A549 (cell line): ENCODE data around the gene DCBLD1. TPM values are rescaled to one million over a fixed set of nuclear protein-coding genes. Genes with fewer than 3 reads are reported as not detected.

Source experiments
- ATAC-seq, 2 experiments: fragments of 200-7000 bp in 1 of 2; fragments of >200 bp in 1 of 2; cut with Nextera tagmentation in 1 of 2; cut with Tn5 transposase in 1 of 2; 3 replicates each; pipeline versions ENCODE4 v1.8.0 to v1.9.1; 2018 to 2020; ENCODE audit warnings: mild to moderate bottlenecking in 1 of 2, moderate library complexity in 1 of 2
- CTCF ChIA-PET: fragments of 300-600 bp; sonication (Branson Sonifier 250); formaldehyde crosslinking; extraction: SDS; loops from one replicate; lab custom pipeline; 2021; ENCODE audit warnings: antibody characterized with exemption, inconsistent platforms; lab: Yijun Ruan, JAX
- POLR2A ChIA-PET: fragments of 350-600 bp; formaldehyde crosslinking; extraction: SDS; loops from one replicate; lab custom pipeline; 2021; ENCODE audit warnings: antibody characterized with exemption, inconsistent platforms; lab: Yijun Ruan, JAX
- DNase-seq, 2 experiments: peaks; one replicate each; pipeline versions ENCODE4 v3.0.0 to v3.0.0-alpha.2; 2011 to 2016; ENCODE audit warnings: low read depth in 1 of 2, low spot score in 1 of 2
- FAIRE-seq: peaks from 2 replicates; lab custom pipeline; 2011; peaks lifted over from hg19 to GRCh38; lab: Jason Lieb, UNC
- H3K27ac ChIP-seq, 2 experiments: fragments of >200 bp; sonication (Bioruptor Twin); formaldehyde crosslinking; 3 replicates each; pipeline ENCODE4 v1.5.1; 2016 to 2017
- H3K4me1 ChIP-seq: fragments of >200 bp; sonication (Bioruptor Twin); formaldehyde crosslinking; 3 replicates; pipeline ENCODE4 v1.6.1; 2016
- H3K4me2 ChIP-seq: fragments of >200 bp; sonication (Bioruptor Twin); formaldehyde crosslinking; 3 replicates; pipeline ENCODE4 v1.6.1; 2016
- H3K4me3 ChIP-seq: fragments of >200 bp; sonication (Bioruptor Twin); formaldehyde crosslinking; 3 replicates; pipeline ENCODE4 v1.5.1; 2016
- H3K9me3 ChIP-seq: fragments of >200 bp; sonication (Bioruptor Twin); formaldehyde crosslinking; 3 replicates; pipeline ENCODE4 v1.6.1; 2016
- EP300 ChIP-seq, 2 experiments: fragments of >200 bp; sonication (Bioruptor Twin); formaldehyde crosslinking; IDR thresholded peaks; 2 replicates in 1 of 2; 3 replicates in 1 of 2; pipeline ENCODE4 v1.6.1; 2016 to 2017
- GATA3 ChIP-seq: IDR thresholded peaks from 2 replicates; pipeline ENCODE4 v1.6.1; 2012; ENCODE audit warnings: borderline replicate concordance
- HOXB5 ChIP-seq: fragments of 250-450 bp; sonication (Bioruptor Pico); IDR thresholded peaks from 2 replicates; pipeline ENCODE4 v1.5.0; 2020; ENCODE audit warnings: mild to moderate bottlenecking, moderate library complexity
- JUNB ChIP-seq: fragments of >200 bp; sonication (Bioruptor Twin); formaldehyde crosslinking; IDR thresholded peaks from 2 replicates; pipeline ENCODE4 v1.6.1; 2016
- KDM5A ChIP-seq: fragments of 200-600 bp; sonication (generic); IDR thresholded peaks from 2 replicates; pipeline ENCODE4 v1.6.1; 2016; ENCODE audit warnings: antibody characterized with exemption, mild to moderate bottlenecking
- MAFK ChIP-seq: fragments of 450-650 bp; IDR thresholded peaks from 2 replicates; pipeline ENCODE4 v1.6.1; 2014; ENCODE audit not compliant: partially characterized antibody
- MAZ ChIP-seq: fragments of 150-350 bp; IDR thresholded peaks from 2 replicates; pipeline ENCODE4 v1.6.1; 2014; ENCODE audit warnings: antibody characterized with exemption, low read depth, low read length, borderline replicate concordance
- MYC ChIP-seq: IDR thresholded peaks from 2 replicates; pipeline ENCODE4 v1.6.1; 2012; ENCODE audit warnings: mild to moderate bottlenecking, inconsistent platforms, low read length, improper control_type of control experiment, borderline replicate concordance
- NPAS2 ChIP-seq: fragments of 250-450 bp; sonication (Bioruptor Pico); IDR thresholded peaks from 2 replicates; pipeline ENCODE4 v1.8.0; 2022; ENCODE audit warnings: mild to moderate bottlenecking, moderate library complexity, borderline replicate concordance
- POLR2AphosphoS2 ChIP-seq: conservative IDR thresholded peaks from 2 replicates; pipeline ENCODE4 v1.6.1; 2012; ENCODE audit warnings: low read length, improper control_type of control experiment, inconsistent platforms
- RFX5 ChIP-seq: fragments of 450-650 bp; IDR thresholded peaks from 2 replicates; pipeline ENCODE4 v1.7.1; 2014; ENCODE audit warnings: antibody characterized with exemption, mild to moderate bottlenecking, moderate library complexity
- WGBS: methylation state at CpG from one replicate; pipeline ENCODE4 v1.1.6; 2017; ENCODE audit errors: missing lambda C conversion rate; 5-methylcytosine and 5-hydroxymethylcytosine counted together
- polyA plus RNA-seq, 4 experiments: library from polyadenylated mRNA; depleted of rRNA in 3 of 4; stranded (reverse); fragments of >200 nt; fragmentation: RNase III in 1 of 4; extraction: RNeasy Plus Mini Kit Qiagen cat#74134 plus additional on column Dnase treatment in 1 of 4; gene quantifications; 2 replicates in 3 of 4; 3 replicates in 1 of 4; pipeline ENCODE4 v1.2.3, GENCODE V29; 2011 to 2017
- TF ChIP-seq, protein P1 (sequence below): fragments of >200 bp; sonication (Bioruptor Twin); formaldehyde crosslinking; IDR thresholded peaks from 3 replicates; pipeline ENCODE4 v1.5.1; 2016
- TF ChIP-seq, protein P2 (sequence below): IDR thresholded peaks from 2 replicates; pipeline ENCODE4 v1.6.1; 2012; ENCODE audit warnings: low read depth, borderline replicate concordance
- TF ChIP-seq, protein P3 (sequence below): fragments of 200-600 bp; sonication (generic); IDR thresholded peaks from 2 replicates; pipeline ENCODE4 v1.6.1; 2016; ENCODE audit warnings: antibody characterized with exemption, mild to moderate bottlenecking, moderate library complexity

DCBLD1 gene
- polyA plus RNA-seq, 2 of the 4 experiments (the other 2 are of a cell fraction) = 49.1 to 60.4 TPM

DNA sequence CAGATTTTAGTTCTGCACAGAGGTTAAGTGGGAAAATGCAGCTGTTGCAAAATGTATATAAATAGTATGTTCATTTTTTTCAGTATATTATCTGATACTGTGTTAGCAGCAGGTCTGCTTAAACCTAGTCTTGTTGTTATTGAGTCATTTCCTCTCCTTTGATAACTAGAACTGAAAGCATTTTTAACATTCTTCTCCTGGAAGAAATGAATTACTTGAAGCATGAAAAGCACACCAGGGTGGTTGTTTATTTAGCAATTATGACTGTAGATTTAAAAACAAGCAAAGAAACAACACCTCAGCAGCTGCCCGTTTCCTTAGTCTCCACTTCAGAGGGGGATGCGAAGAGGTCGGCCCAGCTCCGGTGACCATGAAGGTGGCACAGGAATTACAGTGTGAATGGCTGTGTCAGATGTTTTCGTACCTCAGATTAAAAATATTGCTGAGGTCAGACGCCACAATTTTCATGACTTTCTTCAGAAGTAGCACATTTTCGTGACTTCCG lies 66.4 kb downstream of the DCBLD1 start (continued):
- TF ChIP-seq, protein P1, sequence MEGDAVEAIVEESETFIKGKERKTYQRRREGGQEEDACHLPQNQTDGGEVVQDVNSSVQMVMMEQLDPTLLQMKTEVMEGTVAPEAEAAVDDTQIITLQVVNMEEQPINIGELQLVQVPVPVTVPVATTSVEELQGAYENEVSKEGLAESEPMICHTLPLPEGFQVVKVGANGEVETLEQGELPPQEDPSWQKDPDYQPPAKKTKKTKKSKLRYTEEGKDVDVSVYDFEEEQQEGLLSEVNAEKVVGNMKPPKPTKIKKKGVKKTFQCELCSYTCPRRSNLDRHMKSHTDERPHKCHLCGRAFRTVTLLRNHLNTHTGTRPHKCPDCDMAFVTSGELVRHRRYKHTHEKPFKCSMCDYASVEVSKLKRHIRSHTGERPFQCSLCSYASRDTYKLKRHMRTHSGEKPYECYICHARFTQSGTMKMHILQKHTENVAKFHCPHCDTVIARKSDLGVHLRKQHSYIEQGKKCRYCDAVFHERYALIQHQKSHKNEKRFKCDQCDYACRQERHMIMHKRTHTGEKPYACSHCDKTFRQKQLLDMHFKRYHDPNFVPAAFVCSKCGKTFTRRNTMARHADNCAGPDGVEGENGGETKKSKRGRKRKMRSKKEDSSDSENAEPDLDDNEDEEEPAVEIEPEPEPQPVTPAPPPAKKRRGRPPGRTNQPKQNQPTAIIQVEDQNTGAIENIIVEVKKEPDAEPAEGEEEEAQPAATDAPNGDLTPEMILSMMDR = no peak
- TF ChIP-seq POLR2AphosphoS2 (no peak), JUNB (peak; percentile 87), EP300 (IDR thresholded peaks at IDR 0.05) (peak; percentile 82 to 84; a peak in 4 of 5 replicates), NPAS2 (CRISPR knock-in tag) (no peak)
- TF ChIP-seq, protein P2, sequence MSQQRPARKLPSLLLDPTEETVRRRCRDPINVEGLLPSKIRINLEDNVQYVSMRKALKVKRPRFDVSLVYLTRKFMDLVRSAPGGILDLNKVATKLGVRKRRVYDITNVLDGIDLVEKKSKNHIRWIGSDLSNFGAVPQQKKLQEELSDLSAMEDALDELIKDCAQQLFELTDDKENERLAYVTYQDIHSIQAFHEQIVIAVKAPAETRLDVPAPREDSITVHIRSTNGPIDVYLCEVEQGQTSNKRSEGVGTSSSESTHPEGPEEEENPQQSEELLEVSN = no peak

DNA sequence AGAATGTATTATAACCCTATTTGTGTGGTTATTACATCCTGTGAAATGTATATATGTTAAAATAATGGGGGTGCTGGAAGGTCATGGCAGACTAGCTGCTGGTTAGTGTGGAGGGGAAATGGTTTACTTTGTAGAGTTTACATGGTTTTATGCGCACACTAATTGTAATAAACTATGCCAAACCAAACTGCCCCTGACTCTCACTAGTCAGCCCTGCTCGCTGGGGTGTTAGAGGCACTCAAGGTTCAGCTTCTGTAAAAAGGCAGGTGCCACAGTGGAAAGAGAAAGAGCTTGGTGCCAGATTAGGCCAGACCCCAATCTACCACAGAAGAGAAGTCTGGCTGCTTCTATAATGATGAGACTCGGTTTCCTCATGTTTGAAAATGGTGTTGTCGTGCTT lies 67.1 kb downstream of the DCBLD1 start:
- ChIA-PET CTCF (interaction anchor here (1.1 to 4.5 kb wide), 2 partner anchors 100 to 108 kb away, joined by 3 to 23 read pairs; no protein-coding TSS in a partner anchor), POLR2A (interaction anchor here (1.5 kb wide), 1 partner anchor 53 kb away, joined by 4 read pairs; no protein-coding TSS in a partner anchor)
- peaks cover 74% of the 10 kb centered on the region for H3K4me1 ChIP-seq
- peak overlapping the region; percentile 54 for H3K4me2 ChIP-seq
- H3K27ac ChIP-seq = peak overlapping the region; percentile 79 to 88
- no peak overlapping the region for H3K4me3 ChIP-seq
- FAIRE-seq = no peak
- H3K9me3 ChIP-seq = no peaks in the 10 kb centered on the region
- no peak for ATAC-seq
- TF ChIP-seq, protein P1 = no peak
- TF ChIP-seq GATA3 (no peak), MYC (no peak), KDM5A (no peak), HOXB5 (CRISPR knock-in tag) (no peak), POLR2AphosphoS2 (no peak), RFX5 (no peak), MAZ (no peak)
- TF ChIP-seq, protein P3, sequence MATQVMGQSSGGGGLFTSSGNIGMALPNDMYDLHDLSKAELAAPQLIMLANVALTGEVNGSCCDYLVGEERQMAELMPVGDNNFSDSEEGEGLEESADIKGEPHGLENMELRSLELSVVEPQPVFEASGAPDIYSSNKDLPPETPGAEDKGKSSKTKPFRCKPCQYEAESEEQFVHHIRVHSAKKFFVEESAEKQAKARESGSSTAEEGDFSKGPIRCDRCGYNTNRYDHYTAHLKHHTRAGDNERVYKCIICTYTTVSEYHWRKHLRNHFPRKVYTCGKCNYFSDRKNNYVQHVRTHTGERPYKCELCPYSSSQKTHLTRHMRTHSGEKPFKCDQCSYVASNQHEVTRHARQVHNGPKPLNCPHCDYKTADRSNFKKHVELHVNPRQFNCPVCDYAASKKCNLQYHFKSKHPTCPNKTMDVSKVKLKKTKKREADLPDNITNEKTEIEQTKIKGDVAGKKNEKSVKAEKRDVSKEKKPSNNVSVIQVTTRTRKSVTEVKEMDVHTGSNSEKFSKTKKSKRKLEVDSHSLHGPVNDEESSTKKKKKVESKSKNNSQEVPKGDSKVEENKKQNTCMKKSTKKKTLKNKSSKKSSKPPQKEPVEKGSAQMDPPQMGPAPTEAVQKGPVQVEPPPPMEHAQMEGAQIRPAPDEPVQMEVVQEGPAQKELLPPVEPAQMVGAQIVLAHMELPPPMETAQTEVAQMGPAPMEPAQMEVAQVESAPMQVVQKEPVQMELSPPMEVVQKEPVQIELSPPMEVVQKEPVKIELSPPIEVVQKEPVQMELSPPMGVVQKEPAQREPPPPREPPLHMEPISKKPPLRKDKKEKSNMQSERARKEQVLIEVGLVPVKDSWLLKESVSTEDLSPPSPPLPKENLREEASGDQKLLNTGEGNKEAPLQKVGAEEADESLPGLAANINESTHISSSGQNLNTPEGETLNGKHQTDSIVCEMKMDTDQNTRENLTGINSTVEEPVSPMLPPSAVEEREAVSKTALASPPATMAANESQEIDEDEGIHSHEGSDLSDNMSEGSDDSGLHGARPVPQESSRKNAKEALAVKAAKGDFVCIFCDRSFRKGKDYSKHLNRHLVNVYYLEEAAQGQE = no peak
- TF ChIP-seq, all 56 proteins: peak for 0
- DNase-seq = no peak
- WGBS = 99% methylated on average over 4 of the region's 4 CpGs

DNA sequence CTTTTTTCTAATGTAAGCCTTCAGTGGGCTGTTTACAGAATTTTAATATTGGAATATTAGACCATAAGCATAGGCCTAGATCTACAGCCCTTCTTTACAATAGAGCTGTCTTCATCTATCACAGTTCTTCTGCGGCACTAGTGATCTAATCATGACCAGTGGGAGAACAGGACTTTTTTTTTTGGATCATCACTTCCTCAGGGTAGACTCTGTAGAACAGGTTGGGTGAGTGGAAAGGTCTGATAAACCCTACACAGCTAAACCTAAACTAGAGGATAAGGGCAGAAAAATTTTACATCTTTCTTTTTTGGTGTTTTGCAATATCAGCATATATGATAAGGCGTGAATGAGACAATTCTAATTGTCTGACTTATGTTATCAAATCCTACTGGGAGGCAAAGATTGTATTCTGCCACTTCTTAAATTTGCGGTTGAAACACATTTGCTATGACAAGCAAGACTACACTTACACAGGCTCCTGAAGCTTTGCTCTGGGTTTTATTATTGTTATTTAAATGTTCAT lies 67.7 kb downstream of the DCBLD1 start:
- FAIRE-seq (no peak), ATAC-seq (no peak), DNase-seq (no peak)
- ChIA-PET CTCF (interaction anchor here (1.0 to 4.5 kb wide), 3 partner anchors 101 to 197 kb away, joined by 3 to 23 read pairs (median 5); no protein-coding TSS in a partner anchor), POLR2A (no interaction called here)
- no peak overlapping the region for H3K4me3 ChIP-seq
- H3K27ac ChIP-seq = peak overlapping the region; percentile 79 to 88
- 91% methylated on average over 3 of the region's 3 CpGs for WGBS
- peaks cover 74% of the 10 kb centered on the region for H3K4me1 ChIP-seq
- TF ChIP-seq EP300 (IDR thresholded peaks at IDR 0.05) = no peak
- peak; percentile 87 for TF ChIP-seq MAFK
- H3K4me2 ChIP-seq = peak overlapping the region; percentile 54; the same call in 2 of the 3 replicates
- H3K9me3 ChIP-seq = no peaks in the 10 kb centered on the region
